ENCODE results near the gene CENATAC.

DNA sequence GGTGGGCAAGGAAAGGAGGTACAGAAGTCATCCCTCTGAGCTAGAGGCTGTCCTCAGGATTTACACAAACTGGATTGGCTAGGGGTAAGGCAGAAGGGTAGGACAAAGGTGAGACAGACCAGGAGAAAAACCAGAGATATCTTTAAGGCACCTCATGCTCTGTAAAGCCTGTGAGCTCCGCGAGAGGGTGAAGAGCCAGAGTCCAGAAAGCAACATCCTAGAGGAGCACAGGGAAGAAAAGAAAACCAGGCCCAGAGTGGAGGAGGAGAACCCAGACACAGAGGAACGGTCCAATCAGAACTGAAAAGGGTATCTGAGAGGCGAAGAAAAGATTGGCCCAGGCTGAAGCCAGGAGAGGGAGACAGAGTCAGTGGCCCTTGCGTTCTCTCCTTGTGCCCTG is 27.6 kb downstream of the CENATAC start:
- TF ChIP-seq, protein P1, sequence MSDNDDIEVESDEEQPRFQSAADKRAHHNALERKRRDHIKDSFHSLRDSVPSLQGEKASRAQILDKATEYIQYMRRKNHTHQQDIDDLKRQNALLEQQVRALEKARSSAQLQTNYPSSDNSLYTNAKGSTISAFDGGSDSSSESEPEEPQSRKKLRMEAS (IDR thresholded peaks at IDR 0.05) = no peak
- TF ChIP-seq SP1 (IDR thresholded peaks at IDR 0.05) (no peak), ATF3 (IDR thresholded peaks at IDR 0.05) (no peak), FOXA1 (IDR thresholded peaks at IDR 0.05) (no peak), ZBTB33 (IDR thresholded peaks at IDR 0.05) (no peak), GABPA (IDR thresholded peaks at IDR 0.05 in 1 of 2, conservative IDR thresholded peaks at IDR 0.05 in 1 of 2) (no peak), EGR1 (IDR thresholded peaks at IDR 0.05; ENCODE audit: low read depth in 2 of 2) (no peak)
- TF ChIP-seq, protein P2, sequence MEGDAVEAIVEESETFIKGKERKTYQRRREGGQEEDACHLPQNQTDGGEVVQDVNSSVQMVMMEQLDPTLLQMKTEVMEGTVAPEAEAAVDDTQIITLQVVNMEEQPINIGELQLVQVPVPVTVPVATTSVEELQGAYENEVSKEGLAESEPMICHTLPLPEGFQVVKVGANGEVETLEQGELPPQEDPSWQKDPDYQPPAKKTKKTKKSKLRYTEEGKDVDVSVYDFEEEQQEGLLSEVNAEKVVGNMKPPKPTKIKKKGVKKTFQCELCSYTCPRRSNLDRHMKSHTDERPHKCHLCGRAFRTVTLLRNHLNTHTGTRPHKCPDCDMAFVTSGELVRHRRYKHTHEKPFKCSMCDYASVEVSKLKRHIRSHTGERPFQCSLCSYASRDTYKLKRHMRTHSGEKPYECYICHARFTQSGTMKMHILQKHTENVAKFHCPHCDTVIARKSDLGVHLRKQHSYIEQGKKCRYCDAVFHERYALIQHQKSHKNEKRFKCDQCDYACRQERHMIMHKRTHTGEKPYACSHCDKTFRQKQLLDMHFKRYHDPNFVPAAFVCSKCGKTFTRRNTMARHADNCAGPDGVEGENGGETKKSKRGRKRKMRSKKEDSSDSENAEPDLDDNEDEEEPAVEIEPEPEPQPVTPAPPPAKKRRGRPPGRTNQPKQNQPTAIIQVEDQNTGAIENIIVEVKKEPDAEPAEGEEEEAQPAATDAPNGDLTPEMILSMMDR (IDR thresholded peaks at IDR 0.05; ENCODE audit: low read depth, low read length, missing input control) = no peak
- TF ChIP-seq, protein P3, sequence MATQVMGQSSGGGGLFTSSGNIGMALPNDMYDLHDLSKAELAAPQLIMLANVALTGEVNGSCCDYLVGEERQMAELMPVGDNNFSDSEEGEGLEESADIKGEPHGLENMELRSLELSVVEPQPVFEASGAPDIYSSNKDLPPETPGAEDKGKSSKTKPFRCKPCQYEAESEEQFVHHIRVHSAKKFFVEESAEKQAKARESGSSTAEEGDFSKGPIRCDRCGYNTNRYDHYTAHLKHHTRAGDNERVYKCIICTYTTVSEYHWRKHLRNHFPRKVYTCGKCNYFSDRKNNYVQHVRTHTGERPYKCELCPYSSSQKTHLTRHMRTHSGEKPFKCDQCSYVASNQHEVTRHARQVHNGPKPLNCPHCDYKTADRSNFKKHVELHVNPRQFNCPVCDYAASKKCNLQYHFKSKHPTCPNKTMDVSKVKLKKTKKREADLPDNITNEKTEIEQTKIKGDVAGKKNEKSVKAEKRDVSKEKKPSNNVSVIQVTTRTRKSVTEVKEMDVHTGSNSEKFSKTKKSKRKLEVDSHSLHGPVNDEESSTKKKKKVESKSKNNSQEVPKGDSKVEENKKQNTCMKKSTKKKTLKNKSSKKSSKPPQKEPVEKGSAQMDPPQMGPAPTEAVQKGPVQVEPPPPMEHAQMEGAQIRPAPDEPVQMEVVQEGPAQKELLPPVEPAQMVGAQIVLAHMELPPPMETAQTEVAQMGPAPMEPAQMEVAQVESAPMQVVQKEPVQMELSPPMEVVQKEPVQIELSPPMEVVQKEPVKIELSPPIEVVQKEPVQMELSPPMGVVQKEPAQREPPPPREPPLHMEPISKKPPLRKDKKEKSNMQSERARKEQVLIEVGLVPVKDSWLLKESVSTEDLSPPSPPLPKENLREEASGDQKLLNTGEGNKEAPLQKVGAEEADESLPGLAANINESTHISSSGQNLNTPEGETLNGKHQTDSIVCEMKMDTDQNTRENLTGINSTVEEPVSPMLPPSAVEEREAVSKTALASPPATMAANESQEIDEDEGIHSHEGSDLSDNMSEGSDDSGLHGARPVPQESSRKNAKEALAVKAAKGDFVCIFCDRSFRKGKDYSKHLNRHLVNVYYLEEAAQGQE (IDR thresholded peaks at IDR 0.05) = no peak

Measured in liver (tissue), 3 donors.